ENCODE measurements around the gene FRMPD2.

- no peak for TF ChIP-seq YY1 (IDR thresholded peaks at IDR 0.05; ENCODE audit: insufficient read depth, insufficient read length)
- TF ChIP-seq ZNF274 (IDR thresholded peaks at IDR 0.05; ENCODE audit: low read depth, low read length) = no peak
These were observed 39.0 kb downstream of the FRMPD2 start for GRCh38 chr10:48235501-48235900.
